Common myeloid progenitor, CD34-positive (primary cell): ENCODE data around the gene ZNF777.

Experiments
- CTCF ChIA-PET: fragments of 350-600 bp; sonication (Branson Sonifier 250); formaldehyde crosslinking; loops from one replicate; lab custom pipeline; 2021; ENCODE audit warnings: antibody characterized with exemption; lab: Charles Lee
- POLR2A ChIA-PET: fragments of 350-600 bp; sonication (Branson Sonifier 250); formaldehyde crosslinking; loops from one replicate; lab custom pipeline; 2021; ENCODE audit warnings: antibody characterized with exemption; lab: Charles Lee
- DNase-seq, 3 donors: peaks; one replicate each; pipeline versions ENCODE4 v3.0.0 to v3.0.0-alpha.2; 2013
- H3K27ac ChIP-seq, 2 experiments: 1 replicate in 1 of 2; 2 replicates in 1 of 2; pipeline ENCODE4 v1.7.0; 2013; ENCODE audit warnings: inconsistent platforms in 2 of 2, low read length in 2 of 2, mild to moderate bottlenecking in 2 of 2, low read depth in 1 of 2, moderate library complexity in 1 of 2; ENCODE audit not compliant: severe bottlenecking in 2 of 2, insufficient read depth in 1 of 2, poor library complexity in 1 of 2
- H3K27me3 ChIP-seq, 5 experiments: replicated peaks in 2 of 5; 1 replicate in 3 of 5; 2 replicates in 2 of 5; pipeline versions ENCODE4 v1.6.1 to v1.7.0; 2013; ENCODE audit warnings: low read length in 4 of 5, mild to moderate bottlenecking in 2 of 5, moderate library complexity in 2 of 5, inconsistent platforms in 1 of 5; ENCODE audit not compliant: insufficient read depth in 5 of 5, control insufficient read depth in 4 of 5
- H3K36me3 ChIP-seq, 4 experiments: 1 replicate in 2 of 4; 2 replicates in 2 of 4; pipeline versions ENCODE4 v1.6.1 to v1.7.0; 2013; ENCODE audit warnings: low read length in 3 of 4, control low read depth in 1 of 4, mild to moderate bottlenecking in 1 of 4; ENCODE audit not compliant: control insufficient read depth in 4 of 4, insufficient read depth in 4 of 4
- H3K4me1 ChIP-seq, 4 experiments: 1 replicate in 3 of 4; 2 replicates in 1 of 4; pipeline versions ENCODE4 v1.6.1 to v1.7.1; 2013; ENCODE audit warnings: low read length in 3 of 4, mild to moderate bottlenecking in 3 of 4, control low read depth in 1 of 4, inconsistent platforms in 1 of 4, moderate library complexity in 1 of 4; ENCODE audit not compliant: control insufficient read depth in 4 of 4, insufficient read depth in 4 of 4; ENCODE audit errors: control extremely low read depth in 1 of 4
- H3K4me3 ChIP-seq, 7 experiments: 1 replicate in 4 of 7; 2 replicates in 3 of 7; pipeline versions ENCODE4 v1.5.1 to v1.7.0; 2013; ENCODE audit warnings: mild to moderate bottlenecking in 7 of 7, low read length in 6 of 7, moderate library complexity in 6 of 7, inconsistent platforms in 2 of 7, low read depth in 2 of 7, control low read depth in 1 of 7; ENCODE audit not compliant: insufficient read depth in 4 of 7, control insufficient read depth in 1 of 7; ENCODE audit errors: extremely low read depth in 1 of 7
- H3K9me3 ChIP-seq, 5 experiments: 1 replicate in 4 of 5; 2 replicates in 1 of 5; pipeline versions ENCODE4 v1.6.1 to v1.7.1; 2013; ENCODE audit warnings: low read length in 4 of 5, mild to moderate bottlenecking in 2 of 5, inconsistent platforms in 1 of 5, low read depth in 1 of 5, moderate library complexity in 1 of 5; ENCODE audit not compliant: control insufficient read depth in 4 of 5, insufficient read depth in 2 of 5; ENCODE audit errors: control extremely low read depth in 1 of 5
- WGBS: methylation state at CpG from one replicate; pipeline ENCODE4 v1.1.5; 2013; ENCODE audit not compliant: insufficient coverage; 5-methylcytosine and 5-hydroxymethylcytosine counted together

Gene ZNF777

GRCh38 chr7:149498811-149499210 is 37.9 kb upstream of the ZNF777 start:
- CTCF ChIA-PET, result no interaction called here
- Histone ChIP-seq H3K27ac (no peak overlapping the region), H3K4me1 (peaks cover 4 to 37% (median 27%) of the 10 kb centered on the region in 4 experiments), H3K4me3 (no peak overlapping the region), H3K36me3 (peaks cover 0 to 3% (median 2%) of the 10 kb centered on the region in 4 experiments), H3K9me3 (no peaks in the 10 kb centered on the region), H3K27me3 (peaks cover 0 to 1% (median 0%) of the 10 kb centered on the region in 5 experiments)
- no peak for DNase-seq
- 100% methylated on average over 5 of the region's 6 CpGs for whole genome bisulfite sequencing
- POLR2A ChIA-PET, result interaction anchor here (0.7 kb wide), 1 partner anchor 485 kb away, joined by 3 read pairs; no protein-coding TSS in a partner anchor

DNA sequence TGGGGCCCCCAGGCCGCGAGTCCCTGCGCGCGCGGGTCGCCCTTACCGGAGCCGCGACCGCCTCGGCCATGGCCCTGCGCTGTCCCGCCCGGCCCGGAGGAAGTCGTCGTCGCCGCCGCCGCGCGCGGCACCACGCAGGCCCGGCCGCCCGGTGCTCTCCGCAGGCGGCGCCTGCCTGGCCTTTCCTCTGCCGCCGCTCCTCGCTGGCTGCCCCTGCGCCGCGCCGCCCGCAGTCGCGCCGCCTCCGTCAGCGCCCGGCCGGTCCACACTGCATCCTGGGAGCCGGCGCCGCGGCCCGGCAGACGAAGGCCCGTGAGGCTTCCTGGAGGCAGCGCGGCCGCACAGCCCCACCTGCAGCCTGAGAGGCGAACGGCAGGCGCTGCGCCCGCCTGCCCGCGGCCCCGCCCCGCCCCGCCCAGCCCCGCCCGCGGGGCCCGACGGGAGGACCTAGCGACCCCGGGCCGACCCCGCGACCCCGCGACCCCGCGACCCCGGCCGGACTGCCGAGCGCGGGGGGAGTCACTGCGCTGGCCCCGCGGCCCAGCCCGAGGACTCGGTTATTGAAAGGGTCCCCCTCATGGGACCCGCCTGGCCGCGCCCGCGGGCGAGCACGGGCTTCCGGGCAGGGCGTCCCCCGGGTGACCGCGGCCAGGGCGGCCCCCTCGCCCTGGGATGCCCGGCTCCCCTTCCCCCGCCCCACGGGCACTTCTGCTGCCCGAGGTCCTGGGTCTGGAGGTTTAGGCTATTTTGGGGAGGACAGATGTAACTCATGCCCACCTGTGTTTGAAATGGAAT is 36.8 kb upstream of the ZNF777 start, which contains the start of gene ZNF746:
ZNF746 (minus strand) TSS at position 343 of the 795 bp plus-strand sequence; CDS start at position 70, 273 bp downstream.
- peak within 1 kb of the TSS; percentile 69 to 90 (median 78) for H3K4me3 ChIP-seq
- DNase-seq, result peak; percentile 73 to 85 (median 80)
- WGBS, result 0% methylated on average over 75 of the region's 109 CpGs
- H3K27ac ChIP-seq, result peak within 1 kb of the TSS in 1 of 2 experiments; percentile 77
- H3K27me3 ChIP-seq, result peaks cover 0 to 1% (median 0%) of the 10 kb centered on the region in 5 experiments
- H3K36me3 ChIP-seq, result peaks cover 3 to 14% (median 9%) of the 10 kb centered on the region in 4 experiments
- no peaks in the 10 kb centered on the region for H3K9me3 ChIP-seq
- CTCF ChIA-PET, result interaction anchor here (2.0 kb wide), 1 partner anchor 74 kb away, joined by 7 read pairs; no protein-coding TSS in a partner anchor
- POLR2A ChIA-PET, result no interaction called here
- H3K4me1 ChIP-seq, result peaks cover 4 to 37% (median 27%) of the 10 kb centered on the region in 4 experiments

DNA sequence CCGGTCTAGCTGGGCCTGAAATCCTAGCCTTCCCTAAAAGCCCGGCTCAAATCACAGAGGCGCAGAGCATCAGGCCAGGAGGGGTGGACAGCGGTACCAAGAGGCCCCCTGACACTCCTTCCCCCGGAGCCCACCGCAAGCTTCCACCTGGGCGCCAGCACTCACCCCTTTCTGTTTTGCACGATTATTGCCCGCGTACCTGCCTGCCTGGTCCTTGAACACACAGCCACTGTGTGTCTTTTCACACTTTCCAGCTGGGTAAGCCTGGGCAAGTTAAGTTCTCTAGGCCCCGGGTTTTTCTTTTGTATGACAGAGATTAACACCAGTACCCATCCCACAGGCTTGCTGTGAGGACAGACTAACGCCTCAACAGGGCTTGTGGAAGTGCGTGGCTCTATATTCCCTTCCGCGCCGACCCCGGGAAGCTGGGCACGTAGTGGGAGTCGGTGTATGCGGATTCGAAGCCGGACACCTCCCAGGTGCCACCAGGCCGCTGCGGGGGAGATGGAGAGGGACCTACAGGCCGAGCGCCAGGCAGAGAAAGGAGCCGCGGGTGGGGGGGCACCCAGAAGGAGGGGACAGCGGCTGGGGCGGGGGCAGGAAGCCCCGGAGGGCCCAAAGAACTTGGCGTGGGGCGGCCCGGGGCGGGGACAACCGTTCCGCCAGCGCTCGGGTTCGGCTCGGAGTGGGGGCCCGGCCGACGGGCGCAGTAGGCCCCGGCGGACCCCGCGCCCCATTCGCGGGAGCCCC is 36.0 kb upstream of the ZNF777 start:
- WGBS, result 5% methylated on average over 40 of the region's 51 CpGs
- Histone ChIP-seq H3K9me3 (no peaks in the 10 kb centered on the region), H3K4me1 (peaks cover 4 to 37% (median 27%) of the 10 kb centered on the region in 4 experiments), H3K36me3 (peaks cover 5 to 23% (median 16%) of the 10 kb centered on the region in 4 experiments), H3K27ac (peak overlapping the region in 1 of 2 experiments; percentile 77), H3K27me3 (peaks cover 0 to 1% (median 0%) of the 10 kb centered on the region in 5 experiments), H3K4me3 (peak overlapping the region; percentile 69 to 90 (median 78))
- DNase-seq, result peak; percentile 21 to 62 (median 47)
- ChIA-PET POLR2A (no interaction called here), CTCF (interaction anchor here (0.6 to 2.1 kb wide), 4 partner anchors 14 to 254 kb away, joined by 3 to 17 read pairs (median 6); no protein-coding TSS in a partner anchor)

GRCh38 chr7:149495785-149496641 is 35.2 kb upstream of the ZNF777 start:
- peak in 2 of 3 donors; percentile 46 for DNase-seq
- WGBS, result 43% methylated on average over 4 of the region's 13 CpGs

GRCh38 chr7:149494738-149495368 is 34.0 kb upstream of the ZNF777 start:
- ChIA-PET CTCF (interaction anchor here (0.5 to 2.1 kb wide), 9 partner anchors 8 to 397 kb away, joined by 3 to 17 read pairs (median 3); partner anchors contain the start of gene ZNF777), POLR2A (no interaction called here)
- no peaks in the 10 kb centered on the region for H3K9me3 ChIP-seq
- H3K4me1 ChIP-seq, result peaks cover 4 to 34% (median 27%) of the 10 kb centered on the region in 4 experiments
- peak; percentile 85 to 96 (median 95) for DNase-seq
- H3K36me3 ChIP-seq, result peaks cover 6 to 43% (median 35%) of the 10 kb centered on the region in 4 experiments
- peak overlapping the region in 3 of 7 experiments; percentile 24 to 90 (median 85) for H3K4me3 ChIP-seq
- peak overlapping the region in 1 of 2 experiments; percentile 74 for H3K27ac ChIP-seq
- WGBS, result 55% methylated on average over 5 of the region's 6 CpGs
- peaks cover 0 to 1% (median 0%) of the 10 kb centered on the region in 5 experiments for H3K27me3 ChIP-seq

More at GRCh38 chr7:149495785-149496641, 35.2 kb upstream of the ZNF777 start:
- ChIA-PET POLR2A (no interaction called here), CTCF (interaction anchor here (0.6 to 2.1 kb wide), 8 partner anchors 12 to 254 kb away, joined by 3 to 17 read pairs (median 4); partner anchors contain the start of gene ZNF777)
- H3K4me1 ChIP-seq, result peaks cover 4 to 37% (median 27%) of the 10 kb centered on the region in 4 experiments
- peaks cover 0 to 1% (median 0%) of the 10 kb centered on the region in 5 experiments for H3K27me3 ChIP-seq
- peak overlapping the region in 6 of 7 experiments; percentile 6 to 90 (median 74) for H3K4me3 ChIP-seq
- peak overlapping the region in 1 of 2 experiments; percentile 77 for H3K27ac ChIP-seq
- no peaks in the 10 kb centered on the region for H3K9me3 ChIP-seq
- peaks cover 6 to 31% (median 24%) of the 10 kb centered on the region in 4 experiments for H3K36me3 ChIP-seq
